K562 (cell line): ENCODE data around the gene SLC19A1. TPM values are rescaled to one million over a fixed set of nuclear protein-coding genes. Genes with fewer than 3 reads are reported as not detected.

ENCODE experiments used
- ATAC-seq: fragments of 200-7000 bp; cut with Tn5 transposase; 3 replicates; pipeline ENCODE4 v1.9.1; 2020; ENCODE audit warnings: moderate library complexity
- BruUV-seq: library from RNA; stranded (reverse); fragments of 400-500 nt; replicated peaks from 2 replicates; lab custom pipeline; 2021; lab: Mats Ljungman, UMichigan
- CTCF ChIA-PET: fragments of 300-600 bp; formaldehyde crosslinking; extraction: SDS; loops from one replicate; lab custom pipeline; 2021; ENCODE audit warnings: low intra/inter-chr PET ratio; lab: Yijun Ruan, JAX
- POLR2A ChIA-PET: fragments of 300-600, 350-650 bp; sonication (Branson Sonifier 250); formaldehyde crosslinking; extraction: SDS; loops from one replicate; lab custom pipeline; 2021; ENCODE audit warnings: antibody characterized with exemption, inconsistent platforms; lab: Yijun Ruan, JAX
- DNase-seq, 4 experiments: peaks; one replicate each; pipeline versions ENCODE4 v3.0.0 to v3.0.0-alpha.2; 2011 to 2018; ENCODE audit warnings: low spot score in 3 of 4, mixed read lengths in 3 of 4; ENCODE audit errors: extremely low read depth in 1 of 4
- FAIRE-seq: peaks from 2 replicates; lab custom pipeline; 2011; peaks lifted over from hg19 to GRCh38; lab: Jason Lieb, UNC
- H2AFZ ChIP-seq: 2 replicates; pipeline ENCODE4 v1.6.0; 2011; ENCODE audit warnings: low read depth, low read length, control low read depth, inconsistent platforms
- H3K27ac ChIP-seq: fragments of 200-600 bp; 3 replicates; pipeline ENCODE4 v1.8.0; 2011; ENCODE audit warnings: low read depth, mild to moderate bottlenecking, control low read depth, inconsistent platforms, low read length, moderate library complexity, mixed read lengths; ENCODE audit errors: extremely low read depth
- H3K27me3 ChIP-seq, 2 experiments: fragments of 300-600 bp in 1 of 2; 2 replicates in 1 of 2; 3 replicates in 1 of 2; pipeline versions ENCODE4 v1.6.0 to v1.8.0; 2011; ENCODE audit warnings: inconsistent platforms in 2 of 2, low read length in 2 of 2, mild to moderate bottlenecking in 1 of 2, mixed read lengths in 1 of 2, moderate library complexity in 1 of 2; ENCODE audit not compliant: control insufficient read depth in 2 of 2, insufficient read depth in 2 of 2
- H3K36me3 ChIP-seq: fragments of 300-600 bp; 3 replicates; pipeline ENCODE4 v1.8.0; 2011; ENCODE audit warnings: mild to moderate bottlenecking, low read length, inconsistent platforms; ENCODE audit not compliant: control insufficient read depth, insufficient read depth
- H3K4me1 ChIP-seq, 2 experiments: fragments of 200-600 bp in 1 of 2; replicated peaks in 1 of 2; 2 replicates in 1 of 2; 3 replicates in 1 of 2; pipeline versions ENCODE4 v1.5.1 to v1.8.0; 2011; ENCODE audit warnings: inconsistent platforms in 2 of 2, low read length in 2 of 2, mild to moderate bottlenecking in 1 of 2, mixed read lengths in 1 of 2, moderate library complexity in 1 of 2; ENCODE audit not compliant: control insufficient read depth in 2 of 2, insufficient read depth in 2 of 2
- H3K4me2 ChIP-seq: 2 replicates; pipeline ENCODE4 v1.6.1; 2011; ENCODE audit warnings: low read length, control low read depth, inconsistent platforms, mixed read lengths; ENCODE audit not compliant: insufficient read depth
- H3K4me3 ChIP-seq: fragments of 200-600 bp; sonication (generic), shearing (Covaris generic); 2 replicates; pipeline ENCODE4 v1.5.1; 2016; ENCODE audit warnings: control low read depth, inconsistent platforms
- H3K79me2 ChIP-seq: fragments of 200-600 bp; 3 replicates; pipeline ENCODE4 v1.8.0; 2011; ENCODE audit warnings: low read length, inconsistent platforms; ENCODE audit not compliant: control insufficient read depth, insufficient read depth
- H3K9ac ChIP-seq, 2 experiments: 2 replicates each; pipeline versions ENCODE4 v1.6.0 to v1.6.1; 2011; ENCODE audit warnings: low read depth in 2 of 2, low read length in 2 of 2, control low read depth in 1 of 2, inconsistent platforms in 1 of 2, mild to moderate bottlenecking in 1 of 2, mixed read lengths in 1 of 2; ENCODE audit not compliant: insufficient read depth in 1 of 2
- H3K9me1 ChIP-seq: one replicate; pipeline ENCODE4 v1.6.0; 2011; ENCODE audit warnings: inconsistent platforms, mild to moderate bottlenecking, low read length, moderate library complexity; ENCODE audit not compliant: control insufficient read depth, insufficient read depth
- H3K9me3 ChIP-seq: replicated peaks from 2 replicates; pipeline ENCODE4 v1.5.1; 2011; ENCODE audit warnings: low read depth, low read length, inconsistent platforms; ENCODE audit not compliant: control insufficient read depth, insufficient read depth
- H4K20me1 ChIP-seq: replicated peaks from 2 replicates; pipeline ENCODE4 v1.6.1; 2011; ENCODE audit warnings: low read length, inconsistent platforms, mixed read lengths; ENCODE audit not compliant: control insufficient read depth, insufficient read depth
- ETS1 ChIP-seq: conservative IDR thresholded peaks from 2 replicates; pipeline ENCODE4 v1.6.1; 2011; ENCODE audit warnings: low read depth, mild to moderate bottlenecking, low read length; ENCODE audit not compliant: control insufficient read depth
- MCM7 ChIP-seq, 2 experiments: fragments of 450-650 bp; IDR thresholded peaks; 2 replicates each; pipeline ENCODE4 v1.6.1; 2016 to 2018
- NCOA4 ChIP-seq: fragments of 450-650 bp; IDR thresholded peaks from 2 replicates; pipeline ENCODE4 v1.6.1; 2018; ENCODE audit warnings: mild to moderate bottlenecking; ENCODE audit not compliant: partially characterized antibody
- NUFIP1 ChIP-seq: fragments of 450-650 bp; IDR thresholded peaks from 2 replicates; pipeline ENCODE4 v1.6.1; 2018; ENCODE audit not compliant: partially characterized antibody
- POLR2G ChIP-seq: fragments of 200-400 bp; formaldehyde crosslinking; IDR thresholded peaks from 2 replicates; pipeline ENCODE4 v1.6.1; 2017; ENCODE audit warnings: low read depth, mild to moderate bottlenecking, antibody characterized with exemption, low read length, moderate library complexity
- TAF15 ChIP-seq: fragments of 200-400 bp; formaldehyde crosslinking; IDR thresholded peaks from 2 replicates; pipeline ENCODE4 v1.6.1; 2017; ENCODE audit warnings: mild to moderate bottlenecking, low read depth, low read length, moderate library complexity
- ZNF263 ChIP-seq: sonication (generic); formaldehyde crosslinking; IDR thresholded peaks from 2 replicates; pipeline ENCODE4 v1.8.0; 2022; ENCODE audit warnings: mild to moderate bottlenecking, missing genetic modification reagents, borderline replicate concordance
- WGBS: fragments of 100-300 bp; shearing (Covaris generic); methylation state at CpG from one replicate; pipeline ENCODE4 v1.1.6; 2016; ENCODE audit warnings: low coverage, mixed read lengths; ENCODE audit not compliant: insufficient coverage; ENCODE audit errors: missing lambda C conversion rate; 5-methylcytosine and 5-hydroxymethylcytosine counted together
- in situ Hi-C: fragments of 300-500 bp; cut with MboI; formaldehyde crosslinking; loops from 4 replicates; pipeline ENCODE4 v1.15.0; 2018; ENCODE audit warnings: inconsistent platforms, mixed read lengths
- intact Hi-C: fragments of 100-400 bp; cut with micrococcal nuclease; formaldehyde crosslinking; loops from 2 replicates; pipeline ENCODE4 v1.14.2; 2022
- polyA plus RNA-seq, 8 experiments: library from polyadenylated mRNA; depleted of rRNA in 4 of 8; stranded (reverse) in 5 of 8; unstranded in 3 of 8; fragments of >200 nt; fragmentation: Nextera tagmentation in 2 of 8; fragmentation: Illumina TruSeq in 1 of 8; extraction: Ambion mirVana in 2 of 8; extraction: Trizol in 1 of 8; gene quantifications; 2 replicates each; pipeline versions ENCODE4 v1.2.1 to v1.2.3, GENCODE V29; 2011 to 2014; ENCODE audit warnings: inconsistent platforms in 1 of 8, missing spikeins in 1 of 8
- total RNA-seq, 7 experiments: library from RNA; depleted of rRNA in 6 of 7; stranded (reverse); fragments of >200 nt in 6 of 7; fragmentation: Illumina TruSeq in 2 of 7; extraction: Trizol in 2 of 7; gene quantifications; 2 replicates each; pipeline versions ENCODE4 v1.2.1 to v1.2.3, GENCODE V29; 2011 to 2021; ENCODE audit warnings: low replicate concordance in 1 of 7

SLC19A1 gene
- total and polyA plus RNA-seq, 9 of the 15 experiments (the other 6 are each of a cell fraction or from before 2014, with no cell fraction given): 0.65 to 88.7 (median 12.0) TPM

GRCh38 chr21:45457832-45458172 is 84.4 kb downstream of the SLC19A1 start (continued):
- TF ChIP-seq ETS1 (no peak), NUFIP1 (no peak)

- no peaks in the 10 kb centered on the region for H3K27me3 ChIP-seq
- peaks cover 0 to 62% of the 10 kb centered on the region in 2 experiments; a peak in 3 of 5 replicates for H3K4me1 ChIP-seq
- H3K27ac ChIP-seq: no peak overlapping the region
- H3K9me1 ChIP-seq: no peaks in the 10 kb centered on the region
- no peak overlapping the region for H3K4me3 ChIP-seq
- H3K4me2 ChIP-seq: no peak overlapping the region
- ChIA-PET CTCF (no interaction called here), POLR2A (interaction anchor here (0.5 kb wide), 1 partner anchor 168 kb away, joined by 3 read pairs; no protein-coding TSS in a partner anchor)
- WGBS: 44% methylated on average over 23 of the region's 25 CpGs
- peaks cover 34% of the 10 kb centered on the region for H4K20me1 ChIP-seq
- DNase-seq (no peak), FAIRE-seq (no peak)
- intact Hi-C loops: no loop called here
- H2AFZ ChIP-seq: no peak overlapping the region
- H3K79me2 ChIP-seq: no peaks in the 10 kb centered on the region
- BruUV-seq: no TSS peak
- H3K36me3 ChIP-seq: no peaks in the 10 kb centered on the region
- TF ChIP-seq ZNF263: peak; percentile 67
- no peak for TF ChIP-seq TAF15
- no peak for TF ChIP-seq NCOA4
- no peak for TF ChIP-seq MCM7 (IDR thresholded peaks at IDR 0.05)
- TF ChIP-seq POLR2G: 0 out of 2 replicates have a peak, but pooled peaks have one; percentile 3
- TF ChIP-seq, all 486 proteins: peak for 2
- Histone ChIP-seq H3K9me3 (peaks cover 10% of the 10 kb centered on the region), H3K9ac (0 out of 4 replicates have a peak overlapping the region, but pooled peaks of 1 of the 2 experiments have one; percentile 8)
- no peak for ATAC-seq
- in situ Hi-C loops: no loop called here
These were observed 84.9 kb downstream of the SLC19A1 start for GRCh38 chr21:45457161-45457831.
